Measurements from ENCODE around the gene RASSF8.

The RASSF8 gene

GRCh38 chr12:25940886-25941285 lies 17.6 kb upstream of the RASSF8 start:
- Histone ChIP-seq H3K9me3 (replicated peaks; ENCODE audit: insufficient read depth, low read length) (no peaks in the 10 kb centered on the region), H3K4me1 (ENCODE audit: low read length) (no peaks in the 10 kb centered on the region), H3K9ac (ENCODE audit: low read length) (no peak overlapping the region), H3K9me2 (replicated peaks; ENCODE audit: insufficient read depth, low read length) (no peaks in the 10 kb centered on the region), H3K4me2 (ENCODE audit: low read depth, low read length) (no peak overlapping the region), H3K4me3 (ENCODE audit: low read length) (no peak overlapping the region), H3K27me3 (replicated peaks; ENCODE audit: insufficient read depth, low read length) (no peaks in the 10 kb centered on the region), H3K36me3 (replicated peaks; ENCODE audit: insufficient read depth, low read length) (no peaks in the 10 kb centered on the region), H3K27ac (ENCODE audit: low read length) (no peak overlapping the region), H3K79me2 (ENCODE audit: low read length) (no peaks in the 10 kb centered on the region), H4K20me1 (ENCODE audit: insufficient read depth, low read length) (no peaks in the 10 kb centered on the region), H3F3A (ENCODE audit: insufficient read depth, low read length) (no peaks in the 10 kb centered on the region), H2AFZ (ENCODE audit: low read length) (no peak overlapping the region)
- TF ChIP-seq EZH2 (optimal IDR thresholded peaks at IDR 0.05; ENCODE audit: low read depth, low read length) (no peak), EZH2phosphoT487 (IDR thresholded peaks at IDR 0.05; ENCODE audit: low read length) (no peak), CTCF (IDR thresholded peaks at IDR 0.05; ENCODE audit: low read length) (no peak)
- DNase-seq = no peak

DNA sequence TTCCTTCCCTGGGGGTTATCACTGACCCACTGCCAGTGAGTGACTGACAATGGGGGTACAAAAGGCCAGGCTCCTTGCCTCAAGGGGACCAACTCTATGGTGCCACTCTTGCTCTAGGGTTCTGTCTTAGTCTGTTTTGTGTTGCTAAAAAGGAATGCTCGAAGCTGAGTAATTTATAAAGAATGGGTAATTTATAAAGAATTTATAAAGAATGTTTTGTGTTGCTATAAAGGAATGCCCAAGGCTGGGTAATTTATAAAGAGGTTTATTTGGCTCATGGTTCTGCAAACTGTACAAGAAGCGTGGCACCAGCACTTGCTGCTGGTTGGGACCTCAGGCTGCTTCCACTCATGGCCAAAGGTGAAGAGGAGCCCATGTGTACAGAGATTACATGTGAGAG lies 15.8 kb upstream of the RASSF8 start:
- Histone ChIP-seq H3K79me2 (ENCODE audit: low read length) (no peaks in the 10 kb centered on the region), H3K27me3 (replicated peaks; ENCODE audit: insufficient read depth, low read length) (no peaks in the 10 kb centered on the region), H3K27ac (ENCODE audit: low read length) (no peak overlapping the region), H4K20me1 (ENCODE audit: insufficient read depth, low read length) (no peaks in the 10 kb centered on the region), H3K4me1 (ENCODE audit: low read length) (no peaks in the 10 kb centered on the region), H3K9me2 (replicated peaks; ENCODE audit: insufficient read depth, low read length) (no peaks in the 10 kb centered on the region), H3K9me3 (replicated peaks; ENCODE audit: insufficient read depth, low read length) (no peaks in the 10 kb centered on the region), H3F3A (ENCODE audit: insufficient read depth, low read length) (no peaks in the 10 kb centered on the region), H3K4me2 (ENCODE audit: low read depth, low read length) (no peak overlapping the region), H3K9ac (ENCODE audit: low read length) (no peak overlapping the region), H3K36me3 (replicated peaks; ENCODE audit: insufficient read depth, low read length) (no peaks in the 10 kb centered on the region), H3K4me3 (ENCODE audit: low read length) (no peak overlapping the region), H2AFZ (ENCODE audit: low read length) (no peak overlapping the region)
- no peak for TF ChIP-seq EZH2phosphoT487 (IDR thresholded peaks at IDR 0.05; ENCODE audit: low read length)
- no peak for TF ChIP-seq EZH2 (optimal IDR thresholded peaks at IDR 0.05; ENCODE audit: low read depth, low read length)
- TF ChIP-seq CTCF (IDR thresholded peaks at IDR 0.05; ENCODE audit: low read length) = no peak
- no peak for DNase-seq

- Histone ChIP-seq H3K9ac (ENCODE audit: low read length) (no peak overlapping the region), H3K4me2 (ENCODE audit: low read depth, low read length) (no peak overlapping the region), H3K9me3 (replicated peaks; ENCODE audit: insufficient read depth, low read length) (no peaks in the 10 kb centered on the region), H3K4me1 (ENCODE audit: low read length) (no peaks in the 10 kb centered on the region), H2AFZ (ENCODE audit: low read length) (no peak overlapping the region), H3K9me2 (replicated peaks; ENCODE audit: insufficient read depth, low read length) (no peaks in the 10 kb centered on the region), H3F3A (ENCODE audit: insufficient read depth, low read length) (no peaks in the 10 kb centered on the region), H3K27me3 (replicated peaks; ENCODE audit: insufficient read depth, low read length) (no peaks in the 10 kb centered on the region), H3K27ac (ENCODE audit: low read length) (no peak overlapping the region), H4K20me1 (ENCODE audit: insufficient read depth, low read length) (no peaks in the 10 kb centered on the region), H3K36me3 (replicated peaks; ENCODE audit: insufficient read depth, low read length) (no peaks in the 10 kb centered on the region), H3K4me3 (ENCODE audit: low read length) (no peak overlapping the region), H3K79me2 (ENCODE audit: low read length) (no peaks in the 10 kb centered on the region)
- DNase-seq = no peak
- TF ChIP-seq CTCF (IDR thresholded peaks at IDR 0.05; ENCODE audit: low read length) (no peak), EZH2 (optimal IDR thresholded peaks at IDR 0.05; ENCODE audit: low read depth, low read length) (no peak), EZH2phosphoT487 (IDR thresholded peaks at IDR 0.05; ENCODE audit: low read length) (no peak)
Observed at GRCh38 chr12:25943940-25944339, 14.5 kb upstream of the RASSF8 start.

All from MM.1S (cell line).